ENCODE data around the gene PRR23E.

Gene PRR23E

DNA sequence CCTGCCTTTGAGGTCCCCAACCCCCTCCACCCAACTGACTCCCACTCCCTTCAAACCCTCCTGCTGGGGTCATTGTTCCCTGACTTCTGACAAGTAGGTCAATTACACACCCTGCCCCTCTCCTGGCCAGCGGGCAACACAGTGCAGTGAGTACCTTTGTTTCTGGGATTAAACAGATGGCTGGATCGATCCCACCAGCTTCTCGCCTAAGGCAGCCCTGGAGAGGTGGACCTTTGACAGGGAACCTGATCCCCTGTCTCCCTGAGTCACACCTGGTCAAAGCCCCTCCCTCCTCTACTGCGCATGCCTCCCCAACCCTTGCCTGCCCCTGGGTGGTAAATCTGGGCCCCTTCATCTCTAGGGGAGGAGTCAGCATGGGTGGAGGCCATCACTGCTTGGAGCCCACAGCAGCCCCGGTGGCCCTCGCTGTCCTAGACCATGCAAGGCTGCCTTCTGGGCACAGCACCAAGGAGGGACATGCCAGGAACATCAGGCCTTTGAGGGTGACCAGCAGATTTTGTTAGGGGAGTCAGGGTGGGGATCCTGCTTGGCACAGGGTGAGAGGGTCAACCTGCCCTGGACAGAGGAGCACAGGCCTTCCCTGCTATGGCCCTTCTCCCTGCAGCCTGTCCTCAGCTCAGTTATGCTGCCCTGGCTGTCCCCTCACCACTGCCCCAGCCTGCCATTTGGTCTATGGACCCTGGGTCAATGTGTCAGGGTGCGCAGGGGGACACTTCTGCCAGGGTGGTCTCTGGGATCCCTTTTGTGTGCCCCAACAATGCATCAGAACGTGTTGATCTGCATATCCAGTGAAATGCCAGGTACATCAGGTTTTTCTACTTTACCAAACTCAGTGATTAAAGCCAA is 9.8 kb upstream of the PRR23E start:
- in situ Hi-C loops (cut with MboI; ENCODE audit: low pct_unique_long_range_greater_than_20kb, low sequenced_read_pairs, unreplicated experiment) = no loop called here
- TF ChIP-seq, protein P1, sequence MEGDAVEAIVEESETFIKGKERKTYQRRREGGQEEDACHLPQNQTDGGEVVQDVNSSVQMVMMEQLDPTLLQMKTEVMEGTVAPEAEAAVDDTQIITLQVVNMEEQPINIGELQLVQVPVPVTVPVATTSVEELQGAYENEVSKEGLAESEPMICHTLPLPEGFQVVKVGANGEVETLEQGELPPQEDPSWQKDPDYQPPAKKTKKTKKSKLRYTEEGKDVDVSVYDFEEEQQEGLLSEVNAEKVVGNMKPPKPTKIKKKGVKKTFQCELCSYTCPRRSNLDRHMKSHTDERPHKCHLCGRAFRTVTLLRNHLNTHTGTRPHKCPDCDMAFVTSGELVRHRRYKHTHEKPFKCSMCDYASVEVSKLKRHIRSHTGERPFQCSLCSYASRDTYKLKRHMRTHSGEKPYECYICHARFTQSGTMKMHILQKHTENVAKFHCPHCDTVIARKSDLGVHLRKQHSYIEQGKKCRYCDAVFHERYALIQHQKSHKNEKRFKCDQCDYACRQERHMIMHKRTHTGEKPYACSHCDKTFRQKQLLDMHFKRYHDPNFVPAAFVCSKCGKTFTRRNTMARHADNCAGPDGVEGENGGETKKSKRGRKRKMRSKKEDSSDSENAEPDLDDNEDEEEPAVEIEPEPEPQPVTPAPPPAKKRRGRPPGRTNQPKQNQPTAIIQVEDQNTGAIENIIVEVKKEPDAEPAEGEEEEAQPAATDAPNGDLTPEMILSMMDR (IDR thresholded peaks at IDR 0.05; ENCODE audit: extremely low read depth, insufficient read depth, missing control alignments) = no peak
- DNase-seq (ENCODE audit: low spot score) = no peak

DNA sequence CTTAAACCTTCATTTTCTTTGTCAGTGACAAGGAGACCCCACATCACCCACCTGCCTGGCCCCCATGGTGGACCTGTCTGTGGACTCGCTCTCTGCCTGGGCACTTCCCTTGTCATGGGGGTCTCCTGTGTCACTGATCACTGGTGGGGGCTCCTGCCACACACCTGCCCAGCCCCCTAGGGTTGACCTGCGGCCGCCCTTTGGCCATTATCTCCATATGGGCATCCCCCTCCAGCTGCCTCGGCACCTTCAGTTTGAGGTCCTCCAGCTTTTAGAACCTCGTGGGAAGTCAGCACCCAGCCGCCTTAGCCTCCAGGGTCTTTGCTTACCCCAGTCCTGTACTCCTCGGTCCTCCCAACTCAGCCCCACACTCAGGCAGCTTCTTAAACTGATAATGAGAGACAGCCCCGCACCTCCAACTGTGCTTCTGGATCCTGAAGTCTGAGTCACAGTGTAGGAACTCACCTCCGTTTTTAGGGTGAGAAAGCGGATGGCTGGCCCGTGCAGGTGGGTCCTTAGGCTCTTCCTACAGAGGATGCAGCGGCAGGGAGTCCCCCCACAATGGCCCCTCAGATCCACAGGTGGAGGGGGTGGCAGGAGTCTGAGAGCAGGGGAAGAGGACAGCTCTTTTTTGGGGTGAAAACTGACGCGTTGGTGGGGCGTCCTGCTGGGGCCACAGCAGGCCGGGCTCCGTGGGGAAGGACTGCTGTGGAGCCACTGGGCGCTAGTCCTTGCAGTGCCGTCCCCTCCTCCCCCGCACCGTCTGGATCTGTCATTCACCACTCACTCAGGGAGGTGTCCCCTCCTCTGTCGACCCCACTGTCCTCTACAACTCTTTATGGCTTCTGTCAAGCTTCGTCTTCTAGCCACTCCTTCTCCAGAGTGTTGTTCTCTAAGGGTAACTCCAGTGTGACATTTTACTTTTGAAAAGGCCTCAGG is 8.7 kb upstream of the PRR23E start:
- in situ Hi-C loops (cut with MboI; ENCODE audit: low pct_unique_long_range_greater_than_20kb, low sequenced_read_pairs, unreplicated experiment) = no loop called here
- DNase-seq (ENCODE audit: low spot score) = no peak

DNA sequence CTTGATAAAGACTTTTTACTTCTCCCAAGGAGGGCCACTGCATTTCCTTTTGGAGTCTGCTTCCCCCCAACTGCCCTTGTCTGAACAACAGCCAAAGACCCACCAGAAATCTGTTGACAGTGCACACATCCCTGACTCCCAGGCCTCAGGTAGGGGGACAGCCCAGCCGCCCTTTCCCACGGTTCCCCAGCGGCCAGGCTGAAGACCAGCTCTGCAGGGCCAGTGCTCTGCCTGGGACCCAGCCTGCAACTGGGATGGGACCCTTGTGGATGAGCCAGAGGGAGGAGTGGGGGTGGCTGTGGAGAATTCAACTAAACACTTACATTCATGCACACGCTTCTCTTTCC is 8.1 kb upstream of the PRR23E start:
- in situ Hi-C loops (cut with MboI; ENCODE audit: low pct_unique_long_range_greater_than_20kb, low sequenced_read_pairs, unreplicated experiment) = no loop called here
- TF ChIP-seq, protein P1 (IDR thresholded peaks at IDR 0.05; ENCODE audit: extremely low read depth, insufficient read depth, missing control alignments) = no peak
- no peak for DNase-seq (ENCODE audit: low spot score)

More for the DNA sequence above, 8.7 kb upstream of the PRR23E start:
- TF ChIP-seq, protein P1 (IDR thresholded peaks at IDR 0.05; ENCODE audit: extremely low read depth, insufficient read depth, missing control alignments) = no peak

DNA sequence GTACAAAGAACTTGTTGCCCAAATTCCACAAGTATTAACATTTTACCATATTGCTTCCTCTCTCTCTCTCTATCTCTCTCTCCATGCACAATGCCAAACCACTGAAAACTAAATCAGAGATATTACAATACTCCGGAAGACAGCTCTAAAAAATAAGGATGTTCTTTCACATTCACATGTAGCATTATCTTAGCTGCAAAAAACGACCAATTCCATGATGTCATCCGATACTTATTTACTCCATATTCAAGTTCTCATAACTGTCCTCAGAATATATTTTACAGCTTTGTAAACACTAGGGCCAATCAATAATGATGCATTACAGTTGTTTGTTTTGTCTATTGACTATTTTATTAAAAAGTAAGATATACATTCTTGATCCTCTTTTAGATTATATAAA is 7.7 kb upstream of the PRR23E start:
- in situ Hi-C loops (cut with MboI; ENCODE audit: low pct_unique_long_range_greater_than_20kb, low sequenced_read_pairs, unreplicated experiment) = no loop called here
- TF ChIP-seq, protein P1 (IDR thresholded peaks at IDR 0.05; ENCODE audit: extremely low read depth, insufficient read depth, missing control alignments) = no peak

DNA sequence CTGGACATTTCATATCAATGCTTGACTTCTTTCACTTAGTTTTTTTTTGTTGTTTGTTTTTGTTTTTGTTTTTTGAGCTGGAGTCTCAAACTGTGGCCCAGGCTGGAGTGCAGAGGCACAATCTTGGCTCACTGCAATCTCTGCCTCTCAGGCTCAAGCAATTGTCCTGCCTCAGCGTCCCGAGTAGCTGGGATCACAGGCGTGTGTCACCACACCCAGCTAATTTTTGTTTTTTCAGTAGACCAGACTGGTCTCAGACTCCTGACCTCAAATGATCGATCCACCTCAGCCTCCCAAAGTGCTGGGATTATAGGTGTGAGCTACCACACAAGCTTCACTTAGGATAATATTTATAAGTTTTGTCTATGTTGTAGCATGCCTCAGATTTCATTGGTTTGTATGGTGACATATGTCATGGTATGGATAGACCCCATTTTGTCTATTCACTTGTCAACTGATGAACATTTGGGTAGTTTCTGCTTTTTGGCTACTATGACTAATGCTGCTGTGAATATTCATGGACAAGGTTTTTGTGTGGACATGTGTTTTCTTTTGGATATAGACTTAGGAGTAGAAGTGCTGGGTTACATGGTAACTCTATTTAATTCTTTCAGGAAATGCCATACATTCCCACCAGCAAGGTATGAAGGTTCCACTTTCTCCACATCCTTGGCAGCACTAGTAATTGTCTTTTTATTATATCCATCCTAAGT is 6.8 kb upstream of the PRR23E start:
- in situ Hi-C loops (cut with MboI; ENCODE audit: low pct_unique_long_range_greater_than_20kb, low sequenced_read_pairs, unreplicated experiment) = no loop called here
- no peak for DNase-seq (ENCODE audit: low spot score)
- TF ChIP-seq, protein P1 (IDR thresholded peaks at IDR 0.05; ENCODE audit: extremely low read depth, insufficient read depth, missing control alignments) = no peak

More for the DNA sequence above, 7.7 kb upstream of the PRR23E start:
- DNase-seq (ENCODE audit: low spot score) = no peak

DNA sequence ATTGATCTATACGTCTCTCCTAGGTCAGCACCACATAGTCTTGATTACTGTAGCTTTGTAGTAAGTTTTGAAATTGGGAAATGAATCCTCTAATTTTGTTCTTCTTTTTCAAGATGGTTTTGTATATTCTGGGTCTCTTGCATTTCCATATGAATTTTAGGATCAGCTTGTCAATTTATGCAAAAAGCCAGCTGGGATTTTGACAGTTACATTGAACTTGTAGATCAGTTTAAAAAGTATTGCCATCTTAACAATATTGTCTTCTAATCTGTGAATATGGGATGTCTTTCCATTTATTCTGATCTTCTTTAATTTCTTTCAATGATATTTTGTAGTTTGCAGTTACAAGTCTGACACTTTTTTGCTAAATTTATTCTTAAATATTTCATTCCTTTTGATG is 5.6 kb upstream of the PRR23E start:
- TF ChIP-seq, protein P1 (IDR thresholded peaks at IDR 0.05; ENCODE audit: extremely low read depth, insufficient read depth, missing control alignments) = no peak
- no peak for DNase-seq (ENCODE audit: low spot score)
- in situ Hi-C loops (cut with MboI; ENCODE audit: low pct_unique_long_range_greater_than_20kb, low sequenced_read_pairs, unreplicated experiment) = no loop called here

Data from GM13977 (cell line).